C4-2B (cell line): ENCODE results near the gene ESYT1.

Source experiments
- H3K27ac ChIP-seq: fragments of 450-650 bp; 2 replicates; pipeline ENCODE4 v1.5.1; 2017
- CTCF ChIP-seq: fragments of 450-650 bp; conservative IDR thresholded peaks from 2 replicates; pipeline ENCODE4 v1.5.1; 2017; ENCODE audit warnings: mild to moderate bottlenecking
- ZFX ChIP-seq: fragments of 450-650 bp; IDR thresholded peaks from 2 replicates; pipeline ENCODE4 v1.6.1; 2017

The ESYT1 gene

GRCh38 chr12:56193025-56193578 lies 65.0 kb downstream of the ESYT1 start:
- TF ChIP-seq ZFX (no peak), CTCF (peak; percentile 91)
- no peak overlapping the region for H3K27ac ChIP-seq
